SU-DHL-6 (cell line): ENCODE data around the gene SOX13.

Source experiments
- H2AFZ ChIP-seq: fragments of 200-600 bp; sonication (generic); 2 replicates; pipeline ENCODE4 v1.6.1; 2014; ENCODE audit warnings: low read depth, mild to moderate bottlenecking, moderate library complexity, mixed read lengths, antibody characterized with exemption, low read length; ENCODE audit not compliant: severe bottlenecking
- H3F3A ChIP-seq: fragments of 200-600 bp; shearing (Covaris generic); 2 replicates; pipeline ENCODE4 v1.6.0; 2016; ENCODE audit warnings: antibody characterized with exemption, mild to moderate bottlenecking; ENCODE audit not compliant: insufficient read depth
- H3K27ac ChIP-seq: fragments of 200-600 bp; sonication (generic); 2 replicates; pipeline ENCODE4 v1.5.1; 2016; ENCODE audit warnings: low read depth, mild to moderate bottlenecking, low read length, moderate library complexity, mixed read lengths
- H3K27me3 ChIP-seq: fragments of 200-600 bp; sonication (generic), shearing (Covaris generic); 2 replicates; pipeline ENCODE4 v1.6.0; 2014; ENCODE audit warnings: mild to moderate bottlenecking, low read length
- H3K36me3 ChIP-seq: fragments of 200-600 bp; sonication (generic); 2 replicates; pipeline ENCODE4 v1.6.1; 2014; ENCODE audit warnings: mild to moderate bottlenecking, low read length, mixed read lengths
- H3K4me2 ChIP-seq: fragments of 300-600, 200-600 bp; shearing (Covaris generic), sonication (generic); 2 replicates; pipeline ENCODE4 v1.6.0; 2014; ENCODE audit warnings: low read length, low read depth, mild to moderate bottlenecking; ENCODE audit not compliant: poor library complexity, severe bottlenecking
- H3K4me3 ChIP-seq: fragments of 200-600 bp; sonication (generic); 2 replicates; pipeline ENCODE4 v1.5.1; 2014; ENCODE audit warnings: antibody characterized with exemption, low read length, mild to moderate bottlenecking, mixed read lengths; ENCODE audit not compliant: insufficient read depth, poor library complexity, severe bottlenecking
- H3K79me2 ChIP-seq: fragments of 200-600 bp; sonication (generic); 2 replicates; pipeline ENCODE4 v1.6.1; 2014; ENCODE audit warnings: mild to moderate bottlenecking, low read length, moderate library complexity; ENCODE audit not compliant: insufficient read depth
- H3K9ac ChIP-seq: fragments of 200-600 bp; sonication (generic); 2 replicates; pipeline ENCODE4 v1.7.0; 2014; ENCODE audit warnings: mild to moderate bottlenecking, low read length
- H3K9me2 ChIP-seq: fragments of 200-600 bp; sonication (generic); replicated peaks from 2 replicates; pipeline ENCODE4 v1.6.1; 2014; ENCODE audit warnings: low read length; ENCODE audit not compliant: insufficient read depth
- H3K9me3 ChIP-seq: fragments of 200-600 bp; sonication (generic); 2 replicates; pipeline ENCODE4 v1.6.1; 2014; ENCODE audit warnings: low read length, mixed read lengths; ENCODE audit not compliant: insufficient read depth
- H4K20me1 ChIP-seq: fragments of 200-600 bp; sonication (generic); 2 replicates; pipeline ENCODE4 v1.6.1; 2014; ENCODE audit warnings: low read depth, mild to moderate bottlenecking, antibody characterized with exemption, low read length, moderate library complexity, mixed read lengths
- CTCF ChIP-seq: fragments of 200-600 bp; sonication (generic); IDR thresholded peaks from one replicate; pipeline ENCODE4 v1.5.1; 2017; ENCODE audit warnings: antibody characterized with exemption, mild to moderate bottlenecking, low read length, moderate library complexity; ENCODE audit not compliant: insufficient read depth, poor library complexity, severe bottlenecking
- EZH2phosphoT487 ChIP-seq: fragments of 200-600 bp; sonication (generic), shearing (Covaris generic); conservative IDR thresholded peaks from 2 replicates; pipeline ENCODE4 v1.6.1; 2018; ENCODE audit warnings: mild to moderate bottlenecking, antibody characterized with exemption, low read length, moderate library complexity, mixed read lengths

SOX13 gene

GRCh38 chr1:204093421-204093717 lies 20.5 kb downstream of the SOX13 start:
- H3K36me3 ChIP-seq: no peaks in the 10 kb centered on the region
- no peak overlapping the region for H2AFZ ChIP-seq
- H4K20me1 ChIP-seq: no peaks in the 10 kb centered on the region
- H3K9ac ChIP-seq: no peak overlapping the region
- H3K9me3 ChIP-seq: no peaks in the 10 kb centered on the region
- H3F3A ChIP-seq: no peaks in the 10 kb centered on the region
- H3K27me3 ChIP-seq: no peaks in the 10 kb centered on the region; the same call in 1 of the 2 replicates
- H3K4me3 ChIP-seq: no peak overlapping the region
- no peak overlapping the region for H3K4me2 ChIP-seq
- no peaks in the 10 kb centered on the region for H3K9me2 ChIP-seq
- H3K27ac ChIP-seq: no peak overlapping the region
- TF ChIP-seq CTCF (no peak), EZH2phosphoT487 (no peak)
- H3K79me2 ChIP-seq: no peaks in the 10 kb centered on the region

- H3F3A ChIP-seq: no peaks in the 10 kb centered on the region
- no peak overlapping the region for H3K9ac ChIP-seq
- no peaks in the 10 kb centered on the region for H4K20me1 ChIP-seq
- no peak for TF ChIP-seq CTCF
- no peak for TF ChIP-seq EZH2phosphoT487
- no peaks in the 10 kb centered on the region for H3K9me3 ChIP-seq
- no peaks in the 10 kb centered on the region for H3K79me2 ChIP-seq
- no peaks in the 10 kb centered on the region for H3K9me2 ChIP-seq
- no peak overlapping the region for H3K27ac ChIP-seq
- no peaks in the 10 kb centered on the region for H3K36me3 ChIP-seq
- no peaks in the 10 kb centered on the region; the same call in 1 of the 2 replicates for H3K27me3 ChIP-seq
- H3K4me2 ChIP-seq: no peak overlapping the region
- no peak overlapping the region for H3K4me3 ChIP-seq
- no peak overlapping the region for H2AFZ ChIP-seq
Observed at GRCh38 chr1:204093781-204094180, 20.9 kb downstream of the SOX13 start.

GRCh38 chr1:204094313-204094729 lies 21.4 kb downstream of the SOX13 start:
- H3K27ac ChIP-seq: no peak overlapping the region
- H3K9me3 ChIP-seq: no peaks in the 10 kb centered on the region
- no peaks in the 10 kb centered on the region for H3F3A ChIP-seq
- no peak overlapping the region for H2AFZ ChIP-seq
- no peaks in the 10 kb centered on the region; the same call in 1 of the 2 replicates for H3K27me3 ChIP-seq
- H3K9me2 ChIP-seq: no peaks in the 10 kb centered on the region
- H3K9ac ChIP-seq: no peak overlapping the region
- no peaks in the 10 kb centered on the region for H3K79me2 ChIP-seq
- H3K4me3 ChIP-seq: no peak overlapping the region
- H3K4me2 ChIP-seq: no peak overlapping the region
- no peaks in the 10 kb centered on the region for H4K20me1 ChIP-seq
- no peaks in the 10 kb centered on the region for H3K36me3 ChIP-seq
- no peak for TF ChIP-seq CTCF
- no peak for TF ChIP-seq EZH2phosphoT487
